Stimulated activated effector memory CD8-positive, alpha-beta T cell treated with anti-CD3 and anti-CD28 coated beads, Interleukin-12 subunit alpha, Interleukin-12 subunit beta, amount 100 ng/mL, for 72 hours (primary cell): ENCODE measurements around the gene KIFBP.
"Not testable (repeated sequence)": the region's sequence is repeated elsewhere in the genome, so short reads cannot be mapped to it uniquely, and the experiment has no call there.

ENCODE experiments used
- ATAC-seq: fragments of 150-1000 bp; cut with Tn5 transposase; 2 replicates; pipeline ENCODE4 v1.10.0; 2021
- DNase-seq, 2 donors: peaks; one replicate each; pipeline ENCODE4 v3.0.0; 2021 to 2022; ENCODE audit warnings: low spot score in 2 of 2
- H3K27ac Mint-ChIP-seq: one replicate; pipeline ENCODE4 v1.8.0; 2022; ENCODE audit warnings: mild to moderate bottlenecking, mixed read lengths
- H3K36me3 Mint-ChIP-seq: one replicate; pipeline ENCODE4 v1.8.0; 2022; ENCODE audit warnings: mild to moderate bottlenecking, mixed read lengths
- H3K4me1 Mint-ChIP-seq: one replicate; pipeline ENCODE4 v1.8.0; 2022; ENCODE audit warnings: mixed read lengths
- H3K4me3 Mint-ChIP-seq: one replicate; pipeline ENCODE4 v1.8.0; 2022; ENCODE audit warnings: mild to moderate bottlenecking, mixed read lengths
- H3K9me3 Mint-ChIP-seq: one replicate; pipeline ENCODE4 v1.8.0; 2022; ENCODE audit warnings: mixed read lengths

Gene KIFBP

GRCh38 chr10:68988530-68989316, at the start of gene KIFBP:
Gene KIFBP, plus strand, starts transcription at chr10:68988803. Its CDS starts 30 bp downstream, at chr10:68988833.
- no peaks in the 10 kb centered on the region for H3K9me3 Mint-ChIP-seq
- peak within 1 kb of the TSS; percentile 91 for H3K4me3 Mint-ChIP-seq
- ATAC-seq (peak; percentile 90), DNase-seq (peak; percentile 59 to 88)
- H3K4me1 Mint-ChIP-seq: peaks cover 52% of the 10 kb centered on the region
- peaks cover 55% of the 10 kb centered on the region for H3K36me3 Mint-ChIP-seq
- peak within 1 kb of the TSS; percentile 94 for H3K27ac Mint-ChIP-seq

- ATAC-seq (no peak), DNase-seq (no peak)
- Mint-ChIP-seq H3K27ac (peak overlapping the region; percentile 42), H3K4me3 (no peak overlapping the region), H3K9me3 (no peaks in the 10 kb centered on the region), H3K4me1 (peaks cover 8% of the 10 kb centered on the region), H3K36me3 (peaks cover 100% of the 10 kb centered on the region)
Measured at GRCh38 chr10:68938884-68939283, 49.7 kb upstream of the KIFBP start.

DNA sequence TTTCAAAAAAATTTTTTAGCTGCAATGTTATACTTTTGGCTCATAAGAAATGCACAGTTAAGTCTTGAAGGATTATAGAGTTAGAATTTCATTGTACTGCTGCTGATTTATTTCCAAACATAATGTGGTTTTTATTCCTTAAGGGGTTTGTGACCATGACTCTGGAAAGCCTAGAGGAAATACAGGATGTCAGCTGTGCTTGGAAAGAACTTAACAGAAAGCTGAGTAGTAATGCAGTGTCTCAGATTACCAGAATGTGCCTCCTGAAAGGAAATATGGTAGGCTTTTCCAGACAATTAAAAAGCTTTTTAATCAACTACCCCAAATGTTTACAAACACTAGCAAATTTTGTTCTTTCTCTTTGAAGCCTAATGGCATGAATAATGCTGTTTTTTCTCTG, 47.7 kb upstream of the KIFBP start:
- peaks cover 98% of the 10 kb centered on the region for H3K36me3 Mint-ChIP-seq
- H3K4me1 Mint-ChIP-seq, H3K9me3 Mint-ChIP-seq, ATAC-seq, H3K4me3 Mint-ChIP-seq, H3K27ac Mint-ChIP-seq, DNase-seq: not testable (repeated sequence)

DNA sequence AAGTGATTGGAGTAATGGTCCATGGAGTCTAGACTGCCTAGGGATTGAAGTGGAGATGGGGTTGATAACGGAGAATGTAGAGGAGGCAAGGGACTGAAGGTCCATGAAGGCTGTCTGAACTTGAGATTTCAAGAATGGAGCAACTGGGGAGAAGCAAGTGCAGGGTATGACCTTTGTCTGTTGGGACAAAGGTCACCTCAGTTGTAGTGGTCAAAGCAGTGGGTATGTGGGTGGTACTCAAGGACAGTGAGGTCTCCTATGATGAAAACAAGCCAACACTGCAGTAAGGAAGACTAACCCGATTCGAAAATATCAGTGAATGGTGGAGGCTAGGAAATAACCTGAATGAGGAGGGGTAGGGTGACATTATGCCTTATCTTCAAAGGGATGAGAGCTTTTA, 38.0 kb upstream of the KIFBP start:
- ATAC-seq: no peak
- Mint-ChIP-seq H3K4me3 (no peak overlapping the region), H3K4me1 (peaks cover 4% of the 10 kb centered on the region), H3K36me3 (peaks cover 19% of the 10 kb centered on the region), H3K27ac (no peak overlapping the region), H3K9me3 (no peaks in the 10 kb centered on the region)
- DNase-seq: peak in 1 of 2 donors; percentile 34

DNA sequence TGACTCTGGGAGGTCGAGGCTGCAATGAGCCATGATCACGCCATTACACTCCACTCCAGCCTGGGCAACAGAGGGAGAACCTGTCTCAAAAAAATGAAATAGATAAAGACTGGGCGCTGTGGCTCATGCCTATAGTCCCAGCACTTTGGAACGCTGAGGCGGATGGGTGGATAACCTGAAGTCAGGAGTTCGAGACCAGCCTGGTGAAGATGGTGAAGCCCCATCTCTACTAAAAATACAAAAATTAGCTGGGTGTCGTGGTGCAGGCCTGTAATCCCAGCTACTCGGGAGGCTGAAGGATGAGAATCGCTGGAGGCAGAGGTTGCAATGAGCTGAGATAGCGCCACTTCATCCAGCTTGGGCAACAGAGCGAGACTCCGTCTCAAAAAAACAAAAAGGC, 33.7 kb upstream of the KIFBP start:
- ATAC-seq (no peak), DNase-seq (peak in 1 of 2 donors; percentile 45)
- Mint-ChIP-seq H3K4me1 (peaks cover 32% of the 10 kb centered on the region), H3K27ac (peak overlapping the region; percentile 100), H3K36me3 (peaks cover 61% of the 10 kb centered on the region), H3K9me3 (no peaks in the 10 kb centered on the region), H3K4me3 (peak overlapping the region; percentile 100)

DNA sequence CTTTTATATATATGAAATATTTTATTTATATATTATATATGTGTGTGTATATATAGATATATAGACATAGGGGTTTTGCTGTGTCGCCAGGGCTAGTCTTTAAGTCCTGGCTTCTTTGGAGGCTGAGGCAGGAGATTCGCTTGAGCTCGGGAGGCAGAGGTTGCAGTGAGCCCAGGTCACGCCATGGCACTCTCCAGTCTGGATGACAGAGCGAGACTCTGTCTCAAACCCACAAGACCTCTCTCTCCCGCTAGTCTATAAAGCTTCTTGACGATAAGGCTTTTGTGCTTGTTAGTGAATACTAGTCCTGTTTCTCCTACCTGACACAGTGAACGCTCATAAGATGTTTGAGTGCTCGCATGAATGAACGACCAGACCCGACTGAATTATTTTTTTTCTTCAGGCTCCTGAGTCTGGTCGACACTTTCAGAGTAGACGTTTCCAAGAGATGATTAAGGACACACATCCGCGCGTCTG, 33.2 kb upstream of the KIFBP start:
- Mint-ChIP-seq H3K27ac (peak overlapping the region; percentile 100), H3K4me3 (peak overlapping the region; percentile 100), H3K36me3 (peaks cover 66% of the 10 kb centered on the region), H3K4me1 (peaks cover 36% of the 10 kb centered on the region), H3K9me3 (no peaks in the 10 kb centered on the region)
- DNase-seq: no peak
- peak; percentile 55 for ATAC-seq

DNA sequence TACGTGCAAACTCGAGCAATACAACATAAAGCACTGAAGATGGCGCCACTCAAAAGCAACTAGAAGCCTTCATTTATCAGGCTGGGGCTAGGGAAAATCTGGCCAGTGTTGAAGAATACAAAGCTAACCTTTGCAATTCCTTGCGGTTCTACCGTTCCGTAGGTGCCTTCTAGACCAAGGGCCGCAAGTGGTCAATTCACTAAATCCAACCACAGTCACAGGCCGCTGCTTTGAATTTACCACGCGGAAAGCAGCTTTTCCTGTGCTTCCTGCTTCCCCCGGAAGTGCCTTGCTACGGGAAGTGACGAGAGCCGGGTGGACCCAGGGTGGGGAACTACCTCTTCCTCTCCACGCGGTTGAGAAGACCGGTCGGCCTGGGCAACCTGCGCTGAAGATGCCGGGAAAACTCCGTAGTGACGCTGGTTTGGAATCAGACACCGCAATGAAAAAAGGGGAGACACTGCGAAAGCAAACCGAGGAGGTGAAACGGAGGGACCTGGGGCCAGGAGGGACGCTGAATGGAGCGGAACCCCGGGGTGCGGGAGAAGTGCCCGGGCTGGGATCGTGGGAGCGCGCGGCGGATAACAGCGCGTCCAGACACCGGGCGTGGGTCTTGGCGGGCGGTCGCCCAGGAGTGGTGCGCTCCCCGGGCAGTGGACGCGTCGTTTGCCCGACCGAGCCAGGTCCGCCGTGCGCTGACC, 32.6 kb upstream of the KIFBP start, which contains the start of gene DDX21:
DDX21 (plus strand) TSS at position 339 of the 701 bp plus-strand sequence; CDS start at position 395, 56 bp downstream.
- peak; percentile 91 for ATAC-seq
- Mint-ChIP-seq H3K27ac (peak within 1 kb of the TSS; percentile 100), H3K36me3 (peaks cover 72% of the 10 kb centered on the region), H3K4me1 (peaks cover 36% of the 10 kb centered on the region), H3K4me3 (peak within 1 kb of the TSS; percentile 100), H3K9me3 (no peaks in the 10 kb centered on the region)
- peak; percentile 70 to 92 for DNase-seq

- ATAC-seq: no peak
- no peak for DNase-seq
- H3K4me1 Mint-ChIP-seq: peaks cover 46% of the 10 kb centered on the region
- H3K36me3 Mint-ChIP-seq: peaks cover 83% of the 10 kb centered on the region
- peak overlapping the region; percentile 100 for H3K27ac Mint-ChIP-seq
- no peaks in the 10 kb centered on the region for H3K9me3 Mint-ChIP-seq
- peak overlapping the region; percentile 100 for H3K4me3 Mint-ChIP-seq
Measured at GRCh38 chr10:68957284-68957615, 31.4 kb upstream of the KIFBP start.

GRCh38 chr10:68957654-68958053, 30.9 kb upstream of the KIFBP start:
- peak overlapping the region; percentile 100 for H3K27ac Mint-ChIP-seq
- H3K4me3 Mint-ChIP-seq: peak overlapping the region; percentile 100
- DNase-seq: peak in 1 of 2 donors; percentile 46
- H3K4me1 Mint-ChIP-seq: peaks cover 46% of the 10 kb centered on the region
- H3K36me3 Mint-ChIP-seq: peaks cover 83% of the 10 kb centered on the region
- H3K9me3 Mint-ChIP-seq: no peaks in the 10 kb centered on the region
- ATAC-seq: no peak

DNA sequence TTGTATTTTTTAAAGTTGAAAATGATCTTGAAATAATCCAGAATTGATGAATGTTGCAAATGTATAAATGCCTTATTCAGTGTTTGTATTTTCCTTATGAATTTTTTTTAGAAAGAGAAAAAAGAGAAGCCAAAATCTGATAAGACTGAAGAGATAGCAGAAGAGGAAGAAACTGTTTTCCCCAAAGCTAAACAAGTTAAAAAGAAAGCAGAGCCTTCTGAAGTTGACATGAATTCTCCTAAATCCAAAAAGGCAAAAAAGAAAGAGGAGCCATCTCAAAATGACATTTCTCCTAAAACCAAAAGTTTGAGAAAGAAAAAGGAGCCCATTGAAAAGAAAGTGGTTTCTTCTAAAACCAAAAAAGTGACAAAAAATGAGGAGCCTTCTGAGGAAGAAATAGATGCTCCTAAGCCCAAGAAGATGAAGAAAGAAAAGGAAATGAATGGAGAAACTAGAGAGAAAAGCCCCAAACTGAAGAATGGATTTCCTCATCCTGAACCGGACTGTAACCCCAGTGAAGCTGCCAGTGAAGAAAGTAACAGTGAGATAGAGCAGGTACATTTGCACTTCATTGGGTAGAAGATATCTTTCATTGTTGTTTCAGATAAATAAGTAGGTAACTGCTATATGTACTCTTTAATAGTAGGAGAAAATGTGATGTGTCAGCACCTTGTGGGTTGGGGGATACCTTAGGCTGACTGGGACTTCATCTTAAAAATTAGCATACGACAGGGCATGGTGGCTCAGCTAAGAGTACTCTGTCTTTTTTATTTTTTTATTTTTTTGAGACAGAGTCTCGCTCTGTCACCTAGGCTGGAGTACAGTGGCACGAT, 28.7 kb upstream of the KIFBP start:
- ATAC-seq (no peak), DNase-seq (no peak)
- H3K27ac Mint-ChIP-seq: peak overlapping the region; percentile 79
- no peaks in the 10 kb centered on the region for H3K9me3 Mint-ChIP-seq
- peaks cover 46% of the 10 kb centered on the region for H3K4me1 Mint-ChIP-seq
- peaks cover 97% of the 10 kb centered on the region for H3K36me3 Mint-ChIP-seq
- H3K4me3 Mint-ChIP-seq: peak overlapping the region; percentile 100

GRCh38 chr10:68963151-68963550, 25.5 kb upstream of the KIFBP start:
- no peaks in the 10 kb centered on the region for H3K9me3 Mint-ChIP-seq
- no peak overlapping the region for H3K27ac Mint-ChIP-seq
- H3K4me1 Mint-ChIP-seq: peaks cover 30% of the 10 kb centered on the region
- H3K36me3 Mint-ChIP-seq: peaks cover 100% of the 10 kb centered on the region
- DNase-seq: peak in 1 of 2 donors; percentile 17
- no peak overlapping the region for H3K4me3 Mint-ChIP-seq
- no peak for ATAC-seq

DNA sequence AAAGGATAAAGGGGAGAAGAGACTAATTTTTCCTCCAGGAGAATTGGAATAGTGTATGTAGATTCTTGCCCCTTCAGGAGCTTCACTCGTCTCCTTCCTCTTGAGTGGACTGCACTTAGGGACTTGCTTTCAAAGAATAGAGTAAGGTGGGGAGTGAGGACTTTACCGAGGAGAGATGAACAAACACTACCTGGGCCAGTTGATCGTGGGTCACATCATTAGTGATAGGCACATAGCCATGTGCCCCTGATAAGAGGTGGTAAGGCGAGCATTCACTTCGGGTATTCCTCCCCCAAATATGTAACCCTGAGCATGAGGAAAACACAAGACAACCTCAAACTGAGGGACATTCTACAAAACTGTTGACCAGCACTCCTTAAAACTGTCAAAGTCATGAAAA, 14.6 kb upstream of the KIFBP start:
- no peaks in the 10 kb centered on the region for H3K9me3 Mint-ChIP-seq
- no peak for DNase-seq
- no peak for ATAC-seq
- H3K36me3 Mint-ChIP-seq: peaks cover 100% of the 10 kb centered on the region
- H3K27ac Mint-ChIP-seq: peak overlapping the region; percentile 74
- H3K4me1 Mint-ChIP-seq: peaks cover 6% of the 10 kb centered on the region
- H3K4me3 Mint-ChIP-seq: no peak overlapping the region

DNA sequence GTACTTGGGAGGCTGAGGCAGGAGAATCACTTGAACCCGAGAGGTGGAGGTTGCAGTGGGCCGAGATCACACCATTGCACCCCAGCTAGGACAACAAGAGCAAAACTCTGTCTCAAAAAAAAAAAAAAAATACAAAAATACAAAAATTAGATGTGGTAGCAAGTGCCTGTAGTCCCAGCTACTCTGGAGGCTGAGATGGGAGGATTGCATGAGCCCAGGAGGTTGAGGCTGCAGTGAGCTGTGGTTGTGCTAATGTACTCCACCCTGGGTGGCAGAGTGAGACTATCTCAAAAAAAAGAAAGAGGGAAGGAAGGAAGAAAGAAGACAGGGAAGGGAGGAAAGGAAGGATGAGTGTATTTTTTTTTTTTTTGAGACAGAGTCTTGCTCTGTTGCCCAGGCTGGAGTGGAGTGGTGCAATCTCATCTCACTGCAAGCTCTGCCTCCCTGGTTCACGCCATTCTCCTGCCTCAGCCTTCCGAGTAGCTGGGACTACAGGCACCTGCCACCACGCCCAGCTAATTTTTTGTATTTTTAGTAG, 12.6 kb upstream of the KIFBP start:
- H3K9me3 Mint-ChIP-seq, H3K27ac Mint-ChIP-seq, H3K4me1 Mint-ChIP-seq, H3K4me3 Mint-ChIP-seq, ATAC-seq, DNase-seq: not testable (repeated sequence)
- H3K36me3 Mint-ChIP-seq: peaks cover 100% of the 10 kb centered on the region

DNA sequence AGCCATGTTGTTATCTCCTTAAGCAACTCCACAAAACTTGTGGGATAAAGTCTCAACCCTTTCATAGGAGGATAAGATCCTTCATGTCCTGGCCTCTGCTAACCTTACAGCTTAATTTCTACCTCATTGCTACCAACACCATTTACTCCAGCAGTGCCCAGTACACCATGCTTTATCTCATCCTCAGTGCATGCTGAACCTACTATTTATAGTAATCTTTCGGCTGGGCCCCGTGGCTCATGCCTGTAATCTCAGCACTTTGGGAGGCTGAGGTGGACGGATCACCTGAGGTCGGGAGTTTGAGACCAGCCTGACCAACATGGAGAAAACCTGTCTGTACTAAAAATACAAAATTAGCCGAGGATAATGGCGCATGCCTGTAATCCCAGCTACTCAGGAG, 8.9 kb upstream of the KIFBP start:
- H3K4me3 Mint-ChIP-seq, H3K4me1 Mint-ChIP-seq, H3K27ac Mint-ChIP-seq, H3K9me3 Mint-ChIP-seq, ATAC-seq, DNase-seq: not testable (repeated sequence)
- peaks cover 100% of the 10 kb centered on the region for H3K36me3 Mint-ChIP-seq

DNA sequence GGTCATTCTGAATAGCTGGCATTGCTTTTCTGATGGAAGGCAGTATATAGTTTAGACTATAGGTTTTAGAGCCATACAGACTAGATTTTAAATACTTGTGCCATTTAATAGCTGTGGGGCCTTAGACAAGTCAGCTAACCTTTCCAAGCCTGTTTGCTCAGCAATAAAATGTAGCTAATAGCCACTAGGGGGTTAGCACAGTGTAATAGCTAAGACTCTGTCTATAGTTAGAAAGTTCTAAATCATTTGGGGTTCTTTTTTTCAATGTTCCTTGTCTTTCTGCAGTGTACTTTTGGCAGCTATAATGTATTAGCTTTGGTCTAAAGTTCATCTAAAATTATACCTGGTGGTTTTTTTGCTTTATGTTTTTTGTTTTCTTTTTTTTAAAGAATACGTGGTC, 7.5 kb upstream of the KIFBP start:
- Mint-ChIP-seq H3K36me3 (peaks cover 100% of the 10 kb centered on the region), H3K27ac (no peak overlapping the region), H3K4me3 (no peak overlapping the region), H3K9me3 (no peaks in the 10 kb centered on the region), H3K4me1 (peaks cover 5% of the 10 kb centered on the region)
- ATAC-seq (no peak), DNase-seq (no peak)
